Epithelial cell of proximal tubule (primary cell): ENCODE measurements around the gene ANKRD62. TPM values are rescaled to one million over a fixed set of nuclear protein-coding genes. Genes with fewer than 3 reads are reported as not detected.

Experiments
- DNase-seq: peaks from one replicate; pipeline ENCODE4 v3.0.0-alpha.2; 2011; ENCODE audit warnings: low read depth
- H3K4me3 ChIP-seq: 2 replicates; pipeline ENCODE4 v1.5.1; 2011; ENCODE audit warnings: low read depth, mild to moderate bottlenecking, low read length
- total RNA-seq: library from RNA; depleted of rRNA; stranded (reverse); fragments of >200 nt; gene quantifications from 2 replicates; pipeline ENCODE4 v1.2.3, GENCODE V29; 2015
- TF ChIP-seq, protein P1 (sequence below): conservative IDR thresholded peaks from 2 replicates; pipeline ENCODE4 v1.5.1; 2012; ENCODE audit warnings: low read depth, mild to moderate bottlenecking, low read length

Gene ANKRD62
- total RNA-seq, 1 donor from 2014 or later = not detected

DNA sequence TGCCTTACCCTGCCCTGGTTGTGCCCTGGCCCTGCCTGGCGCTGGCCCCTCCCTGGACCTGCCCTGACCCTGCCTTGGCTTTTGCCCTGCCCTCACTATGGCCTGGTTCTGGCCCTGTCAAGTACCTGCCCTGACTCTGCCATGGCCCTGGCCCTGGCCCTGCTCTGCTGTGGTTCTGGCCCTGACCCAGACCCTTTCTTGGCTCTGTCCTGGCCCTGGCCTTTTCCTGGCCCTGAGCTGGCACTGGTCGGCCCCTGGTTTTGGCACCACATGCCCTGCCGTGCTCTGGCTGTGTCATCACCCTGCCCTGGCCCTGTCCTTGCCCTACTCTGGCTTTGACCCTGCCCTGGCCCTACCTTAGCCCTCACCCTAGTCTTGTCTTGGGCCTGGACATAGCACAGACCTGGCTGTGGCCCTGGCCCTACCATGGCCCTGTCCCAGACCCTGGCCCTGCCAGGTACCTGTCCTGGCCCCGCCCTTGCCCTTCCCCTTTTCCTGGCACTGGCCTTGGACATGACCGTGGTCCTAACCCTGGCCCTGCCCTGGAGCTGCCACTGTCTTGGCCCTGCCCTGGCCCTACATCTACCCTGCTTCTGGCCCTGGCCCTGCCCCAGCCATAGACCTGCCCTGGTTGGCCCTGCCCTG, 4.8 kb upstream of the ANKRD62 start:
- TF ChIP-seq, protein P1, sequence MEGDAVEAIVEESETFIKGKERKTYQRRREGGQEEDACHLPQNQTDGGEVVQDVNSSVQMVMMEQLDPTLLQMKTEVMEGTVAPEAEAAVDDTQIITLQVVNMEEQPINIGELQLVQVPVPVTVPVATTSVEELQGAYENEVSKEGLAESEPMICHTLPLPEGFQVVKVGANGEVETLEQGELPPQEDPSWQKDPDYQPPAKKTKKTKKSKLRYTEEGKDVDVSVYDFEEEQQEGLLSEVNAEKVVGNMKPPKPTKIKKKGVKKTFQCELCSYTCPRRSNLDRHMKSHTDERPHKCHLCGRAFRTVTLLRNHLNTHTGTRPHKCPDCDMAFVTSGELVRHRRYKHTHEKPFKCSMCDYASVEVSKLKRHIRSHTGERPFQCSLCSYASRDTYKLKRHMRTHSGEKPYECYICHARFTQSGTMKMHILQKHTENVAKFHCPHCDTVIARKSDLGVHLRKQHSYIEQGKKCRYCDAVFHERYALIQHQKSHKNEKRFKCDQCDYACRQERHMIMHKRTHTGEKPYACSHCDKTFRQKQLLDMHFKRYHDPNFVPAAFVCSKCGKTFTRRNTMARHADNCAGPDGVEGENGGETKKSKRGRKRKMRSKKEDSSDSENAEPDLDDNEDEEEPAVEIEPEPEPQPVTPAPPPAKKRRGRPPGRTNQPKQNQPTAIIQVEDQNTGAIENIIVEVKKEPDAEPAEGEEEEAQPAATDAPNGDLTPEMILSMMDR = no peak
- H3K4me3 ChIP-seq = no peak overlapping the region
- no peak for DNase-seq

DNA sequence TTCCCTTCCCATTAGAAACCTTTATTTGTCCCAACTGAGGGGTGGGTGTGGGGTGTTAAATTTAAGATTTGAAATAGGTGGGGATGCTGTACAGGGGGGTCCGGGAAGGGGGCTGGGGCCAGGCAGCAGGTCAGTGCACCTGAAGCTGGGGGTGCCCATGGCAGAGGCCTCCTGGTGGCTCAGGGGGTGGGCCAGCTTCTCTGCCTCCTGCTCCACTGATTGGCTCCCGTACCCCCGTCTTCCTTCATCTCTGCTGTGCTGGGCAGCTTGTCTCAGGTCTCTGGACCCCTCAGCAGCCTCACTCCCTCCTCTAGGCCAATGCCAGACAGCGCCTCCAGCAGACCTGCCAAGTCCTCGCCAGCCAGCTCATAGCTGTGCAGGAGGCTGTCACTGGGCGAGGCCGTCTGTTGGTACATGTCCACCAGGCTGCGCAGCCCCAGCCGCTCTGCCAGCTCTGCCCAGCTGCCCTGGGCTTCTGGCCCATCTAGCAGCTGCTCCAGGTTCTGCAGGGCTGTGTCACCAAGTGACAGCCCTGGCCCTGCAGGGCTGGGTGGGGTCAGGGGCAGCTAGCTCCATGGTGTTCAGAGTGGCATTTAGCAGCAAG, 2.0 kb upstream of the ANKRD62 start:
- no peak overlapping the region for H3K4me3 ChIP-seq
- no peak for DNase-seq
- TF ChIP-seq, protein P1 = no peak

DNA sequence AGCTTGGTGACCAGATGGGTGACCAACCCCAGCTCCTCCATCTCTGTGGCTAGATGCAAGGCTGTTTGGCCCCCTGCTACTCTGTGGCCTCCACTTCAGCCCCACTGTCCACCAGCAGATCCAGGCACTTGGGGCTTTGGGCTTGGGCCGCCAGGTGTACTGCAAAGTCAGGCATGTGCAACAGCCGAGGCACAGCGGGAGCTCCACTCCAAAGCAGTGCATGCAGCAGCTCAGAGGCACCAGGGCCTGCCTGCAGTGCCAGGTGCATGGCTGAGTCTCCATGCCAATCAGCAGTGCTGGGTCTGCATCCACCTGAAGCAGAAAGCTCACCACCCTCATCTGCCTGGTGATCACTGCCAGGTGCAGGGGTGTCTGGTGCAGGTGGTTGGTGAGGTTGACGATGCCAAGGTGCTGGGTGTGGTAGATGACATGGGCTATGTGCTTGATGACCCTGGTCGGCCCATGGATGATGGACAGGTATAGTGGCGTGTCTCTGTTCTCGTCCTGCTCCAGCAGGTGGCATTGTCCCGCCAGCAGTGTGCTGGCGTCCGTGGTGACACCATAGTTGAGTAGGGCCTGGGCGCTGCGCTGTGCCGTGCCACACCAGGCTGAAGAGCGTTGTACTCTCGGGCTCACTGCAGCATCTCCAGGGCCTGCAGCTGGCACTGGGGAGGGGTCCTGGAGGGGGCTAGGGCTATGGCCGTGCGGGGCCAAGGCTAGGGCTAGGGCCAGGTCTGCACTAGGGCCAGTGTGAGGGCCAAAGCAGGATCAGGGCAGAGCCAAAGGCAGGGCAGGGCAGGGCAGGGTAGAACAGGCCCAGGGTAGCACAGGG, 1.0 kb upstream of the ANKRD62 start:
- TF ChIP-seq, protein P1 = peak; percentile 32
- H3K4me3 ChIP-seq = no peak overlapping the region
- DNase-seq = no peak

DNA sequence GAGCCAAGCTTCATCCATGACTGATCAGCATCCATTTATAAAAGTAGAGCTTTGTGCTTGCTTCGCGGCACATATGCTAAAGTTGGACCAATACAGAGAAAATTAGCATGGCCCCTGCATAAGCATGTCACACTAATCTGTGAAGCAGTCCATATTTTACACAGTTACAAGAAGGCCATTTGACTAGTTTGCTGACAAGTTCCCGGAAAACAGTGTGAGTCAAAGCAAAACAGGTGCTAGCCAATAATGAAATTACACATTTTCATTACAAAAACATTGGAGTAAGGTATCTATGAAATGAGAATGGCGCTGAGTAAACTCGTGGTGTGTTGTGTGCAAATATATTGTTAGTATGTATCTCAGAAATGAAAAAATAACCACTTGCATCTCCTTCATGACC, 4.7 kb downstream of the ANKRD62 start:
- no peak overlapping the region for H3K4me3 ChIP-seq
- no peak for DNase-seq
- TF ChIP-seq, protein P1 = no peak

DNA sequence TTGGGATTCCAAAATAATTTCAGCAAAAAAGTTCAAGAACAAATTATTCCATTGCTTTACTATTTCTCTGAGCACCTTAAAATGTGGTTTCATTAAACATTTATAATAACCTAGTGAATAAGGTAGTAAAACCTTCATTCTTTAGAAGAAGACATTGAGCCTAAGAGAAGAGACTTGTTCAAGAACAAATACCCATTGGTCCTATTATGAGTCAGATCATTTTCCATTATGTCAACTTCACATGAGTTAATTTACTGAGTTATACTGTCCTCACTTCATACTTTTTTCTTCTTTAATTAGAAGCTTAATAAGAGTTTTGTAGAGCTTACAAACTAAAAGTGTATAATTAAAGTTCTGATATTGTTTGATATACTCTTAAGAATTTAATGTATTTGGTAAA, 5.5 kb downstream of the ANKRD62 start:
- DNase-seq = no peak
- TF ChIP-seq, protein P1 = no peak
- H3K4me3 ChIP-seq = no peak overlapping the region

DNA sequence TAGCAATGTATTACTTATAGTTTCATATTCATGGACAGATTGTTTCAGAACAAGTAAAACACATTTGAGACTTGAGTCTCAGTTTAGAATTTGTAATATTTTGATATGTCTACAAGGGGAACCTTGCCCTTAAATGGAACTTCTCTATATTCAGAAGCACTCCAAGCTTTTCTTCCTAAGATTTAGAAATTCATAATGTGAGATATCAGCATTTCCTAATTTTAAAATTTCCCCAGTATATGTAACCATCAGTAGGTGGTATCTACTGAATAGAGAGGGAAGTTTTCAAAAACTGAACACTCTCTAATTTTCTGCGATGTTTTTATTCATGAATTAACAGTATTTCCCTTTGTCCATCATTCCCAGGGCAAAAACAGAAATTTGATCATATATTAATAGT, 7.6 kb downstream of the ANKRD62 start:
- TF ChIP-seq, protein P1 = no peak
- no peak for DNase-seq
- H3K4me3 ChIP-seq = no peak overlapping the region
